Measurements from ENCODE around the gene FAM118B.

The FAM118B gene

GRCh38 chr11:126186708-126187529 is 24.7 kb upstream of the FAM118B start:
- H3K27ac ChIP-seq (ENCODE audit: low read depth, low read length) = no peak overlapping the region
- H3K79me2 ChIP-seq (ENCODE audit: control insufficient read depth, insufficient read depth, low read length, unreplicated experiment) = no peaks in the 10 kb centered on the region
- no peaks in the 10 kb centered on the region for H3K36me3 ChIP-seq (ENCODE audit: insufficient read depth, low read length)
- H2AFZ ChIP-seq (ENCODE audit: low read length, unreplicated experiment) = no peak overlapping the region
- H3K4me3 ChIP-seq (ENCODE audit: low read depth, low read length) = no peak overlapping the region
- H3K4me1 ChIP-seq (ENCODE audit: control insufficient read depth, insufficient read depth, low read length, unreplicated experiment) = no peaks in the 10 kb centered on the region
- no peaks in the 10 kb centered on the region for H3K27me3 ChIP-seq (ENCODE audit: insufficient read depth, low read length)

- no peaks in the 10 kb centered on the region for H3K4me1 ChIP-seq (ENCODE audit: control insufficient read depth, insufficient read depth, low read length, unreplicated experiment)
- no peaks in the 10 kb centered on the region for H3K79me2 ChIP-seq (ENCODE audit: control insufficient read depth, insufficient read depth, low read length, unreplicated experiment)
- no peaks in the 10 kb centered on the region for H3K27me3 ChIP-seq (ENCODE audit: insufficient read depth, low read length)
- no peaks in the 10 kb centered on the region for H3K36me3 ChIP-seq (ENCODE audit: insufficient read depth, low read length)
- no peak overlapping the region for H3K4me3 ChIP-seq (ENCODE audit: low read depth, low read length)
- H3K27ac ChIP-seq (ENCODE audit: low read depth, low read length) = no peak overlapping the region
- no peak overlapping the region for H2AFZ ChIP-seq (ENCODE audit: low read length, unreplicated experiment)
These were observed 23.1 kb upstream of the FAM118B start for GRCh38 chr11:126188332-126189108.

- Histone ChIP-seq H3K27ac (ENCODE audit: low read depth, low read length) (no peak overlapping the region), H3K27me3 (ENCODE audit: insufficient read depth, low read length) (no peaks in the 10 kb centered on the region), H3K79me2 (ENCODE audit: control insufficient read depth, insufficient read depth, low read length, unreplicated experiment) (no peaks in the 10 kb centered on the region), H3K4me1 (ENCODE audit: control insufficient read depth, insufficient read depth, low read length, unreplicated experiment) (no peaks in the 10 kb centered on the region), H3K36me3 (ENCODE audit: insufficient read depth, low read length) (no peaks in the 10 kb centered on the region), H3K4me3 (ENCODE audit: low read depth, low read length) (no peak overlapping the region), H2AFZ (ENCODE audit: low read length, unreplicated experiment) (no peak overlapping the region)
These were observed 22.3 kb upstream of the FAM118B start for GRCh38 chr11:126189109-126189929.

- no peak overlapping the region for H2AFZ ChIP-seq (ENCODE audit: low read length, unreplicated experiment)
- H3K4me1 ChIP-seq (ENCODE audit: control insufficient read depth, insufficient read depth, low read length, unreplicated experiment) = no peaks in the 10 kb centered on the region
- no peak overlapping the region for H3K4me3 ChIP-seq (ENCODE audit: low read depth, low read length)
- no peak overlapping the region for H3K27ac ChIP-seq (ENCODE audit: low read depth, low read length)
- no peaks in the 10 kb centered on the region for H3K36me3 ChIP-seq (ENCODE audit: insufficient read depth, low read length)
- H3K79me2 ChIP-seq (ENCODE audit: control insufficient read depth, insufficient read depth, low read length, unreplicated experiment) = no peaks in the 10 kb centered on the region
- no peaks in the 10 kb centered on the region for H3K27me3 ChIP-seq (ENCODE audit: insufficient read depth, low read length)
These were observed 20.8 kb upstream of the FAM118B start for GRCh38 chr11:126190792-126191191.

- Histone ChIP-seq H3K27ac (ENCODE audit: low read depth, low read length) (no peak overlapping the region), H3K4me1 (ENCODE audit: control insufficient read depth, insufficient read depth, low read length, unreplicated experiment) (no peaks in the 10 kb centered on the region), H2AFZ (ENCODE audit: low read length, unreplicated experiment) (no peak overlapping the region), H3K4me3 (ENCODE audit: low read depth, low read length) (no peak overlapping the region), H3K79me2 (ENCODE audit: control insufficient read depth, insufficient read depth, low read length, unreplicated experiment) (no peaks in the 10 kb centered on the region), H3K27me3 (ENCODE audit: insufficient read depth, low read length) (no peaks in the 10 kb centered on the region), H3K36me3 (ENCODE audit: insufficient read depth, low read length) (no peaks in the 10 kb centered on the region)
These were observed 20.1 kb upstream of the FAM118B start for GRCh38 chr11:126191379-126192073.

GRCh38 chr11:126192361-126192760 is 19.2 kb upstream of the FAM118B start:
- no peaks in the 10 kb centered on the region for H3K27me3 ChIP-seq (ENCODE audit: insufficient read depth, low read length)
- no peak overlapping the region for H3K27ac ChIP-seq (ENCODE audit: low read depth, low read length)
- H2AFZ ChIP-seq (ENCODE audit: low read length, unreplicated experiment) = no peak overlapping the region
- H3K79me2 ChIP-seq (ENCODE audit: control insufficient read depth, insufficient read depth, low read length, unreplicated experiment) = no peaks in the 10 kb centered on the region
- peaks cover 8% of the 10 kb centered on the region for H3K36me3 ChIP-seq (ENCODE audit: insufficient read depth, low read length)
- H3K4me1 ChIP-seq (ENCODE audit: control insufficient read depth, insufficient read depth, low read length, unreplicated experiment) = no peaks in the 10 kb centered on the region
- no peak overlapping the region for H3K4me3 ChIP-seq (ENCODE audit: low read depth, low read length)

GRCh38 chr11:126193038-126193478 is 18.5 kb upstream of the FAM118B start:
- Histone ChIP-seq H3K27me3 (ENCODE audit: insufficient read depth, low read length) (no peaks in the 10 kb centered on the region), H2AFZ (ENCODE audit: low read length, unreplicated experiment) (no peak overlapping the region), H3K36me3 (ENCODE audit: insufficient read depth, low read length) (peaks cover 15% of the 10 kb centered on the region), H3K4me1 (ENCODE audit: control insufficient read depth, insufficient read depth, low read length, unreplicated experiment) (no peaks in the 10 kb centered on the region), H3K4me3 (ENCODE audit: low read depth, low read length) (no peak overlapping the region), H3K79me2 (ENCODE audit: control insufficient read depth, insufficient read depth, low read length, unreplicated experiment) (no peaks in the 10 kb centered on the region), H3K27ac (ENCODE audit: low read depth, low read length) (no peak overlapping the region)

- Histone ChIP-seq H3K4me3 (ENCODE audit: low read depth, low read length) (no peak overlapping the region), H2AFZ (ENCODE audit: low read length, unreplicated experiment) (no peak overlapping the region), H3K4me1 (ENCODE audit: control insufficient read depth, insufficient read depth, low read length, unreplicated experiment) (no peaks in the 10 kb centered on the region), H3K27ac (ENCODE audit: low read depth, low read length) (no peak overlapping the region), H3K27me3 (ENCODE audit: insufficient read depth, low read length) (no peaks in the 10 kb centered on the region), H3K36me3 (ENCODE audit: insufficient read depth, low read length) (peaks cover 25% of the 10 kb centered on the region), H3K79me2 (ENCODE audit: control insufficient read depth, insufficient read depth, low read length, unreplicated experiment) (no peaks in the 10 kb centered on the region)
These were observed 17.4 kb upstream of the FAM118B start for GRCh38 chr11:126194121-126194543.

- Histone ChIP-seq H3K4me1 (ENCODE audit: control insufficient read depth, insufficient read depth, low read length, unreplicated experiment) (no peaks in the 10 kb centered on the region), H3K36me3 (ENCODE audit: insufficient read depth, low read length) (peaks cover 25% of the 10 kb centered on the region), H3K79me2 (ENCODE audit: control insufficient read depth, insufficient read depth, low read length, unreplicated experiment) (no peaks in the 10 kb centered on the region), H2AFZ (ENCODE audit: low read length, unreplicated experiment) (no peak overlapping the region), H3K27me3 (ENCODE audit: insufficient read depth, low read length) (no peaks in the 10 kb centered on the region), H3K4me3 (ENCODE audit: low read depth, low read length) (no peak overlapping the region), H3K27ac (ENCODE audit: low read depth, low read length) (no peak overlapping the region)
These were observed 16.5 kb upstream of the FAM118B start for GRCh38 chr11:126195119-126195518.
